ENCODE measurements around the gene DLG1. TPM values are rescaled to one million over a fixed set of nuclear protein-coding genes. Genes with fewer than 3 reads are reported as not detected.

The DLG1 gene
- total and polyA plus RNA-seq, 4 donors: 12.7 to 51.2 (median 22.3) TPM

DNA sequence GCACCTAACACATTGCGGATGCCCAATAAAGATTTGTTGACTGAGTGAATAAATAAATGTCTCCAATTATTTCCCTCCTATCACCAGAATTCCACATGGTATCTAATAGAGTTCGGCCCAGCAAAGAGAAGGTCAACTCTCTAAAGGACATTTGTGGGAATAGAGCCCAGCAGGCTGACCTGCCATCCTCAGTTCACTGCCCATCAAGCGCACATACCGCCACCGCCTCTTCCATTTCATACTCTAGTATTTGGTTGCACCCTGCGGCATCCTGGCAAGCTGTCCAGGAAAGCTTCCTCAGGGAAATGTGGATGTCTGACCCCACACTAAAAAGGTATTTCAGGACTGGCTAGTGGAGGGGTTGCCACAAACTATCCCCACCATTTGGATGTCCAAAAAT, 29.8 kb upstream of the DLG1 start:
- H3K4me3 ChIP-seq (ENCODE audit: low read depth in 1 of 3, low read length in 3 of 3): no peak overlapping the region
- 93% methylated on average over 6 of the region's 6 CpGs for WGBS
- H3K4me1 ChIP-seq (ENCODE audit: control insufficient read depth in 4 of 4, insufficient read depth in 4 of 4, low read length in 3 of 4): no peaks in the 10 kb centered on the region
- no peaks in the 10 kb centered on the region for H3K9me3 ChIP-seq (ENCODE audit: control insufficient read depth in 4 of 4, low read length in 3 of 4)
- no peaks in the 10 kb centered on the region for H3K27me3 ChIP-seq (ENCODE audit: control insufficient read depth in 4 of 4, insufficient read depth in 4 of 4, low read length in 3 of 4)
- H3K36me3 ChIP-seq (ENCODE audit: control insufficient read depth in 4 of 4, insufficient read depth in 3 of 4, low read depth in 1 of 4, low read length in 3 of 4): no peaks in the 10 kb centered on the region
- TF ChIP-seq CTCF (IDR thresholded peaks at IDR 0.05; ENCODE audit: low read depth, low read length, missing input control) (no peak), FOXA2 (IDR thresholded peaks at IDR 0.05) (no peak), SP1 (IDR thresholded peaks at IDR 0.05) (no peak), YY1 (IDR thresholded peaks at IDR 0.05) (no peak), TAF1 (conservative IDR thresholded peaks at IDR 0.05) (no peak), ZBTB33 (IDR thresholded peaks at IDR 0.05) (no peak), MAX (IDR thresholded peaks at IDR 0.05) (no peak), HNF4A (conservative IDR thresholded peaks at IDR 0.05) (no peak), EGR1 (IDR thresholded peaks at IDR 0.05; ENCODE audit: low read depth in 2 of 2) (no peak), ATF3 (IDR thresholded peaks at IDR 0.05) (no peak), REST (IDR thresholded peaks at IDR 0.05) (no peak), NR2F2 (IDR thresholded peaks at IDR 0.05) (no peak), RAD21 (IDR thresholded peaks at IDR 0.05) (no peak), JUND (IDR thresholded peaks at IDR 0.05) (no peak)
- no peak overlapping the region for H3K9ac ChIP-seq (ENCODE audit: low read depth in 1 of 2, low read length in 2 of 2)
- H3K27ac ChIP-seq (ENCODE audit: low read depth in 1 of 2, low read length in 2 of 2): no peak overlapping the region
- no peak for DNase-seq (ENCODE audit: low spot score)

GRCh38 chr3:197327701-197328100, 29.3 kb upstream of the DLG1 start:
- Histone ChIP-seq H3K4me3 (ENCODE audit: low read depth in 1 of 3, low read length in 3 of 3) (no peak overlapping the region), H3K27ac (ENCODE audit: low read depth in 1 of 2, low read length in 2 of 2) (no peak overlapping the region), H3K27me3 (ENCODE audit: control insufficient read depth in 4 of 4, insufficient read depth in 4 of 4, low read length in 3 of 4) (no peaks in the 10 kb centered on the region), H3K36me3 (ENCODE audit: control insufficient read depth in 4 of 4, insufficient read depth in 3 of 4, low read depth in 1 of 4, low read length in 3 of 4) (no peaks in the 10 kb centered on the region), H3K9me3 (ENCODE audit: control insufficient read depth in 4 of 4, low read length in 3 of 4) (no peaks in the 10 kb centered on the region), H3K4me1 (ENCODE audit: control insufficient read depth in 4 of 4, insufficient read depth in 4 of 4, low read length in 3 of 4) (no peaks in the 10 kb centered on the region), H3K9ac (ENCODE audit: low read depth in 1 of 2, low read length in 2 of 2) (no peak overlapping the region)
- 52% methylated on average over 3 of the region's 3 CpGs for WGBS
- DNase-seq (ENCODE audit: low spot score): no peak
- TF ChIP-seq NR2F2 (IDR thresholded peaks at IDR 0.05) (no peak), REST (IDR thresholded peaks at IDR 0.05) (no peak), MAX (IDR thresholded peaks at IDR 0.05) (no peak), SP1 (IDR thresholded peaks at IDR 0.05) (no peak), HNF4A (conservative IDR thresholded peaks at IDR 0.05) (no peak), RXRA (IDR thresholded peaks at IDR 0.05) (no peak), CTCF (IDR thresholded peaks at IDR 0.05; ENCODE audit: low read depth, low read length, missing input control) (no peak), YY1 (IDR thresholded peaks at IDR 0.05) (no peak), ATF3 (IDR thresholded peaks at IDR 0.05) (no peak)

All from liver (tissue), 9 donors.